ENCODE measurements around the gene BCL2.

DNA sequence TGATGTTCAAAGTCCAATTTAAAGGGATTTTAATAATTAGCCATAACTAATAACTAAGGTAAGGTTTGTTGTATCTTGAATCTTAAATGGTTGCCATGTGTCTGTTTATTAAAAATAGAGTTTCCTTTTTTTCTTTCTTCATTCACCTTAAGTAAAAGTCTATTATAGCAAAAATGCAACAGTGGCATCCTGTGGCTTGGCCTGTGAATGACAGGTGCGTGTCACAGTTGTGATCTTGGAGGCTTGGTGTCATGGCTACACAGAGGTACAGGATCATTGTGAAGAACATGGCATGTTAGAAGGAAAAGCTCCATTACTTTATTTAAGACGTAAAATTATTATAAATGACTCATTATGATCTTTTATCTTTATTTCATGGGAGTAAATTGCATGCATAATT lies 246.1 kb downstream of the BCL2 start:
- TF ChIP-seq, protein P1, sequence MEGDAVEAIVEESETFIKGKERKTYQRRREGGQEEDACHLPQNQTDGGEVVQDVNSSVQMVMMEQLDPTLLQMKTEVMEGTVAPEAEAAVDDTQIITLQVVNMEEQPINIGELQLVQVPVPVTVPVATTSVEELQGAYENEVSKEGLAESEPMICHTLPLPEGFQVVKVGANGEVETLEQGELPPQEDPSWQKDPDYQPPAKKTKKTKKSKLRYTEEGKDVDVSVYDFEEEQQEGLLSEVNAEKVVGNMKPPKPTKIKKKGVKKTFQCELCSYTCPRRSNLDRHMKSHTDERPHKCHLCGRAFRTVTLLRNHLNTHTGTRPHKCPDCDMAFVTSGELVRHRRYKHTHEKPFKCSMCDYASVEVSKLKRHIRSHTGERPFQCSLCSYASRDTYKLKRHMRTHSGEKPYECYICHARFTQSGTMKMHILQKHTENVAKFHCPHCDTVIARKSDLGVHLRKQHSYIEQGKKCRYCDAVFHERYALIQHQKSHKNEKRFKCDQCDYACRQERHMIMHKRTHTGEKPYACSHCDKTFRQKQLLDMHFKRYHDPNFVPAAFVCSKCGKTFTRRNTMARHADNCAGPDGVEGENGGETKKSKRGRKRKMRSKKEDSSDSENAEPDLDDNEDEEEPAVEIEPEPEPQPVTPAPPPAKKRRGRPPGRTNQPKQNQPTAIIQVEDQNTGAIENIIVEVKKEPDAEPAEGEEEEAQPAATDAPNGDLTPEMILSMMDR (IDR thresholded peaks at IDR 0.05 in 2 of 3, conservative IDR thresholded peaks at IDR 0.05 in 1 of 3; ENCODE audit: borderline replicate concordance in 1 of 3, insufficient read depth in 1 of 3, low read depth in 2 of 3, low read length in 2 of 3), result peak in 2 of 3 experiments; percentile 11 to 26; a peak in 3 of 6 replicates
- TF ChIP-seq POLR2AphosphoS5 (IDR thresholded peaks at IDR 0.05; ENCODE audit: low read depth, low read length), result no peak
- TF ChIP-seq SRF (IDR thresholded peaks at IDR 0.05; ENCODE audit: low read depth), result no peak
- TF ChIP-seq POLR2A (IDR thresholded peaks at IDR 0.05; ENCODE audit: borderline replicate concordance, extremely low read depth, insufficient read depth, insufficient read length), result no peak
